Measurements from ENCODE around the gene NOP10. TPM values are rescaled to one million over a fixed set of nuclear protein-coding genes. Genes with fewer than 3 reads are reported as not detected.

Gene NOP10
- total and polyA plus RNA-seq, 2 donors (not counting 1 experiment from before 2014, with no cell fraction given), result 68.2 to 133 TPM

DNA sequence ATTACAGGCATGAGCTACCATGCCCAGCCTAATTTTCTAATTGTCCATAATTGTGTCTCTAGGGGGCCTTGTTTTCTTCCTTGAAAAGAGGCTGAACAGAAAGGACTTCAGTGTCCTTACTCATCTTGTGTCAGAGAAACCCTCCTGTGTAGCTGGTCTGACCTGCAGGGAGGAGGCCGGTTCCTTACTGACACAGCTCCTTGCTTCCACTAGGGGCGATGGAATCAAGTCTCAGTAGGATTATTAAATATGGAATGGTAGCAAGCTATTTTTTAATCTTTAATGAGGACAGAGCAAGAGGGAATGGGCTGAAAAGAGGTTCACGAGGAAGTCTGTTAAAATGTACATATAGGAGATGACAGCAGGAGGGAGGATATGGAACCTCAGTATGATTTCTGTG is 15.4 kb upstream of the NOP10 start:
- no peak overlapping the region for H3K4me3 Mint-ChIP-seq
- no peak overlapping the region for H3K4me2 ChIP-seq (replicated peaks; ENCODE audit: low read depth, low read length, poor library complexity, severe bottlenecking)
- no peaks in the 10 kb centered on the region for H4K20me1 ChIP-seq (ENCODE audit: control insufficient read depth, insufficient read depth, low read length, poor library complexity, severe bottlenecking)
- H3K36me3 ChIP-seq (replicated peaks in 1 of 2; ENCODE audit: control extremely low read depth in 1 of 2, control insufficient read depth in 1 of 2, extremely low read depth in 1 of 2, insufficient read depth in 2 of 2, low read length in 1 of 2), result peaks cover 0 to 26% of the 10 kb centered on the region in 2 experiments
- intact Hi-C loops (cut with micrococcal nuclease), result no loop called here
- no peaks in the 10 kb centered on the region for H3K4me1 ChIP-seq (ENCODE audit: control insufficient read depth in 2 of 2, insufficient read depth in 2 of 2, low read length in 2 of 2)
- POLR2A ChIA-PET, result no interaction called here
- no peak overlapping the region for H3K9ac ChIP-seq (ENCODE audit: low read length)
- H3K27ac Mint-ChIP-seq, result no peak overlapping the region
- H3K4me3 ChIP-seq (ENCODE audit: control extremely low read depth in 1 of 5, extremely low read depth in 1 of 5, insufficient read depth in 1 of 5, low read depth in 2 of 5, low read length in 4 of 5), result no peak overlapping the region
- no peaks in the 10 kb centered on the region for H3K27me3 ChIP-seq (replicated peaks in 1 of 4; ENCODE audit: control extremely low read depth in 1 of 4, control insufficient read depth in 3 of 4, insufficient read depth in 4 of 4, low read length in 3 of 4)
- no peak overlapping the region for H2AFZ ChIP-seq (ENCODE audit: insufficient read depth, low read depth, low read length, poor library complexity, severe bottlenecking)
- DNase-seq, result no peak
- no peaks in the 10 kb centered on the region for H3K9me3 Mint-ChIP-seq (ENCODE audit: insufficient read depth)
- no peak for TF ChIP-seq EZH2 (IDR thresholded peaks at IDR 0.05; ENCODE audit: borderline replicate concordance, insufficient read depth, low read depth, low read length, poor library complexity, severe bottlenecking)
- TF ChIP-seq, protein P1, sequence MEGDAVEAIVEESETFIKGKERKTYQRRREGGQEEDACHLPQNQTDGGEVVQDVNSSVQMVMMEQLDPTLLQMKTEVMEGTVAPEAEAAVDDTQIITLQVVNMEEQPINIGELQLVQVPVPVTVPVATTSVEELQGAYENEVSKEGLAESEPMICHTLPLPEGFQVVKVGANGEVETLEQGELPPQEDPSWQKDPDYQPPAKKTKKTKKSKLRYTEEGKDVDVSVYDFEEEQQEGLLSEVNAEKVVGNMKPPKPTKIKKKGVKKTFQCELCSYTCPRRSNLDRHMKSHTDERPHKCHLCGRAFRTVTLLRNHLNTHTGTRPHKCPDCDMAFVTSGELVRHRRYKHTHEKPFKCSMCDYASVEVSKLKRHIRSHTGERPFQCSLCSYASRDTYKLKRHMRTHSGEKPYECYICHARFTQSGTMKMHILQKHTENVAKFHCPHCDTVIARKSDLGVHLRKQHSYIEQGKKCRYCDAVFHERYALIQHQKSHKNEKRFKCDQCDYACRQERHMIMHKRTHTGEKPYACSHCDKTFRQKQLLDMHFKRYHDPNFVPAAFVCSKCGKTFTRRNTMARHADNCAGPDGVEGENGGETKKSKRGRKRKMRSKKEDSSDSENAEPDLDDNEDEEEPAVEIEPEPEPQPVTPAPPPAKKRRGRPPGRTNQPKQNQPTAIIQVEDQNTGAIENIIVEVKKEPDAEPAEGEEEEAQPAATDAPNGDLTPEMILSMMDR (IDR thresholded peaks at IDR 0.05), result no peak
- H3K27ac ChIP-seq (ENCODE audit: low read length in 2 of 2), result no peak overlapping the region
- H3K27me3 Mint-ChIP-seq, result no peaks in the 10 kb centered on the region
- ATAC-seq (ENCODE audit: low read depth), result no peak
- CTCF ChIA-PET, result interaction anchor here (1.7 to 1.9 kb wide), 2 partner anchors 9 to 117 kb away, joined by 6 read pairs; partner anchors contain the start of gene LPCAT4
- H3K4me1 Mint-ChIP-seq, result no peaks in the 10 kb centered on the region
- no peaks in the 10 kb centered on the region for H3K79me2 ChIP-seq (ENCODE audit: control insufficient read depth, insufficient read depth, low read length)
- H3K9me3 ChIP-seq (ENCODE audit: control extremely low read depth in 1 of 3, control insufficient read depth in 2 of 3, insufficient read depth in 1 of 3, low read length in 2 of 3), result no peaks in the 10 kb centered on the region
- WGBS (ENCODE audit: insufficient coverage), result 89% methylated on average over 3 of the region's 3 CpGs

DNA sequence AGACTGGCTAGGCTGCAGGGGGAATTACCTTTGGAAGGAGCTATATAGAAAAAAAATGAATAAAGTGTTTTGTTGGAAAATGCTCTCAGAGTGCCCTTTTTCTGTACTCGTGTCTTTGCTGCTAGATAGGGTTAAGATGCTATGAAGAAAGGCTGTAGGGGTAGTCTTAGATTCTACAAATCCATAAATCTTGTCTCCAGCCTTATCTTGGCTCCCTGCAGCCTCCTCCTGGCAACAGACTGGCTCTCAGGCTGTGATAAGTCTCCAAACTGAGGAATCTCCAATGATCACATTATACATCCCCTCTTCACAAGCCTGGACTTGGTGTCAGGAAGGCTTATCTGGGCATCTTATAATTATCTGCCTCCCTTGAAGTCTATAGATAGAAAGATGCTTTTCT is 14.7 kb upstream of the NOP10 start:
- Mint-ChIP-seq H3K27ac (no peak overlapping the region), H3K4me1 (no peaks in the 10 kb centered on the region), H3K9me3 (ENCODE audit: insufficient read depth) (no peaks in the 10 kb centered on the region), H3K27me3 (no peaks in the 10 kb centered on the region), H3K4me3 (no peak overlapping the region)
- Histone ChIP-seq H3K4me3 (ENCODE audit: control extremely low read depth in 1 of 5, extremely low read depth in 1 of 5, insufficient read depth in 1 of 5, low read depth in 2 of 5, low read length in 4 of 5) (no peak overlapping the region), H3K27me3 (replicated peaks in 1 of 4; ENCODE audit: control extremely low read depth in 1 of 4, control insufficient read depth in 3 of 4, insufficient read depth in 4 of 4, low read length in 3 of 4) (no peaks in the 10 kb centered on the region), H3K79me2 (ENCODE audit: control insufficient read depth, insufficient read depth, low read length) (no peaks in the 10 kb centered on the region), H3K4me1 (ENCODE audit: control insufficient read depth in 2 of 2, insufficient read depth in 2 of 2, low read length in 2 of 2) (no peaks in the 10 kb centered on the region), H3K36me3 (replicated peaks in 1 of 2; ENCODE audit: control extremely low read depth in 1 of 2, control insufficient read depth in 1 of 2, extremely low read depth in 1 of 2, insufficient read depth in 2 of 2, low read length in 1 of 2) (peaks cover 0 to 26% of the 10 kb centered on the region in 2 experiments), H2AFZ (ENCODE audit: insufficient read depth, low read depth, low read length, poor library complexity, severe bottlenecking) (no peak overlapping the region), H4K20me1 (ENCODE audit: control insufficient read depth, insufficient read depth, low read length, poor library complexity, severe bottlenecking) (no peaks in the 10 kb centered on the region), H3K9me3 (ENCODE audit: control extremely low read depth in 1 of 3, control insufficient read depth in 2 of 3, insufficient read depth in 1 of 3, low read length in 2 of 3) (no peaks in the 10 kb centered on the region), H3K9ac (ENCODE audit: low read length) (no peak overlapping the region), H3K27ac (ENCODE audit: low read length in 2 of 2) (no peak overlapping the region), H3K4me2 (replicated peaks; ENCODE audit: low read depth, low read length, poor library complexity, severe bottlenecking) (no peak overlapping the region)
- TF ChIP-seq, protein P1 (IDR thresholded peaks at IDR 0.05), result no peak
- TF ChIP-seq EZH2 (IDR thresholded peaks at IDR 0.05; ENCODE audit: borderline replicate concordance, insufficient read depth, low read depth, low read length, poor library complexity, severe bottlenecking), result no peak
- POLR2A ChIA-PET, result no interaction called here
- DNase-seq (no peak), ATAC-seq (ENCODE audit: low read depth) (no peak)
- CTCF ChIA-PET, result interaction anchor here (0.6 to 1.7 kb wide), 2 partner anchors 10 to 15 kb away, joined by 3 to 6 read pairs; partner anchors contain the start of genes LPCAT4, NOP10 and NUTM1
- intact Hi-C loops (cut with micrococcal nuclease), result no loop called here
- no CpG with 5 or more reads among the region's 1 CpG for WGBS (ENCODE audit: insufficient coverage)
